Breast epithelium (tissue), 3 donors: ENCODE results near the gene ASAP2.

Experiments
- POLR2A ChIP-seq: fragments of 450-650 bp; IDR thresholded peaks from one replicate; pipeline ENCODE4 v1.6.1; 2016; ENCODE audit warnings: antibody characterized with exemption, mild to moderate bottlenecking, moderate library complexity
- TF ChIP-seq, protein P1 (sequence below), 3 donors: fragments of 450-650 bp; IDR thresholded peaks; one replicate each; pipeline ENCODE4 v1.5.1; 2016 to 2017; ENCODE audit warnings: antibody characterized with exemption in 3 of 3, mild to moderate bottlenecking in 3 of 3, moderate library complexity in 3 of 3

DNA sequence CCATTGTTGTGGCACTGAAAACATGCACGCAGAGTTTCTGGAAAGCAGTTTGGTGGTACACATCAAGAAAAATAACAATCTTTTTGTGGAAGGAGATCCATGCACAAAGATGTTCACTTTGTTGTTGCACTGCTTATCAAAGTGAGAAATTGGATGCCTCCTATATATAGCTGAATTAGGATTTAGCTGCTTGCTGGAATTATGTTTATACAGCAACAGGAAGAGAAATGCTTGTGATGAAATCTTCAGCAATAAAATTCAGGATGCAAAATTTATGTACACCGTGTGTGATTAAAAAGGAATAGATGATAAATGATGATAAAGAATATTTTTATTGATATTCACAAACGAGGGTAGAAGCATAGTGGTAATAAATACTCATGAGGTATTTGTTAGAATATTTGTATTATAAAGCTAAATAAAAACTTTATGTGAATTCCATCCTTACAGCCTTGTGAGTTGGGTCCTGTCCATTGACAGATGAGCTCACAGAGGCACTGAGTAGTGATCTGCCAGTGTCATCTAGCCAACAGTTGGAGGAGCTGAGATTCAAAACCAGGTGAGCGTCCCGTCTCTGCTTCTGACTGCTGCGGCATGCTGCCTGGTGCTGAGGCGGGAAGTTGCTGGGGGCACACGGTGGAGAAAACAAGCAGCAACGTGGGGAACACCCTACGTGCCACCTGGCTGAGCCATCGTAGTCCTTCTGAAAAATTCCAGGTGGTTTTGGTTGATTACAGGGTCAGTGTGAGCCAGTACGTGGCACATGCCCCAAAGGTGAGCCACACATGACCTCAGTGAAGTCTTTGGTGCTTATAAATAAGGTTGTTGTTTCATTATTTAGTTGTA is 80.2 kb downstream of the ASAP2 start:
- TF ChIP-seq, protein P1, sequence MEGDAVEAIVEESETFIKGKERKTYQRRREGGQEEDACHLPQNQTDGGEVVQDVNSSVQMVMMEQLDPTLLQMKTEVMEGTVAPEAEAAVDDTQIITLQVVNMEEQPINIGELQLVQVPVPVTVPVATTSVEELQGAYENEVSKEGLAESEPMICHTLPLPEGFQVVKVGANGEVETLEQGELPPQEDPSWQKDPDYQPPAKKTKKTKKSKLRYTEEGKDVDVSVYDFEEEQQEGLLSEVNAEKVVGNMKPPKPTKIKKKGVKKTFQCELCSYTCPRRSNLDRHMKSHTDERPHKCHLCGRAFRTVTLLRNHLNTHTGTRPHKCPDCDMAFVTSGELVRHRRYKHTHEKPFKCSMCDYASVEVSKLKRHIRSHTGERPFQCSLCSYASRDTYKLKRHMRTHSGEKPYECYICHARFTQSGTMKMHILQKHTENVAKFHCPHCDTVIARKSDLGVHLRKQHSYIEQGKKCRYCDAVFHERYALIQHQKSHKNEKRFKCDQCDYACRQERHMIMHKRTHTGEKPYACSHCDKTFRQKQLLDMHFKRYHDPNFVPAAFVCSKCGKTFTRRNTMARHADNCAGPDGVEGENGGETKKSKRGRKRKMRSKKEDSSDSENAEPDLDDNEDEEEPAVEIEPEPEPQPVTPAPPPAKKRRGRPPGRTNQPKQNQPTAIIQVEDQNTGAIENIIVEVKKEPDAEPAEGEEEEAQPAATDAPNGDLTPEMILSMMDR (IDR thresholded peaks at IDR 0.05): no peak
- TF ChIP-seq POLR2A: no peak
